Endothelial cell of umbilical vein (primary cell): ENCODE measurements around the gene USP47.

Source experiments
- CTCF ChIP-seq, 2 donors: IDR thresholded peaks; 1 replicate in 1 of 2; 2 replicates in 1 of 2; pipeline ENCODE4 v1.5.1; 2011; ENCODE audit warnings: low read length in 2 of 2, mild to moderate bottlenecking in 2 of 2, moderate library complexity in 2 of 2, control low read depth in 1 of 2, inconsistent platforms in 1 of 2, low read depth in 1 of 2; ENCODE audit not compliant: insufficient read depth in 1 of 2; ENCODE audit errors: extremely low read depth in 1 of 2
- EZH2 ChIP-seq: IDR thresholded peaks from 2 replicates; pipeline ENCODE4 v1.6.1; 2012; ENCODE audit warnings: borderline replicate concordance, low read depth, mild to moderate bottlenecking, moderate library complexity, low read length, inconsistent platforms; ENCODE audit not compliant: severe bottlenecking
- JUN ChIP-seq: IDR thresholded peaks from 2 replicates; pipeline ENCODE4 v1.6.1; 2011; ENCODE audit warnings: borderline replicate concordance, low read depth; ENCODE audit not compliant: insufficient read length, insufficient read depth
- POLR2A ChIP-seq: IDR thresholded peaks from 2 replicates; pipeline ENCODE4 v1.6.1; 2012; ENCODE audit warnings: low read depth, mild to moderate bottlenecking, control low read depth, low read length
- POLR2AphosphoS5 ChIP-seq: IDR thresholded peaks from 2 replicates; pipeline ENCODE4 v1.6.1; 2012; ENCODE audit warnings: low read depth, mild to moderate bottlenecking, control low read depth, low read length, moderate library complexity; ENCODE audit not compliant: insufficient read depth

GRCh38 chr11:11981364-11981763, 139.6 kb downstream of the USP47 start:
- no peak for TF ChIP-seq CTCF (IDR thresholded peaks at IDR 0.05; ENCODE audit: extremely low read depth in 1 of 2, insufficient read depth in 1 of 2, low read depth in 1 of 2, low read length in 2 of 2)
- TF ChIP-seq JUN: no peak
- no peak for TF ChIP-seq EZH2
- TF ChIP-seq POLR2AphosphoS5: no peak
- no peak for TF ChIP-seq POLR2A
